Fibroblast of gingiva (primary cell): ENCODE results near the gene IFITM5.
A peak's percentile ranks its signal among the peaks of the same experiment; 100 is the strongest.
"Not testable (repeated sequence)": the region's sequence is repeated elsewhere in the genome, so short reads cannot be mapped to it uniquely, and the experiment has no call there.

Source experiments
- DNase-seq: peaks from one replicate; pipeline ENCODE4 v3.0.0-alpha.2; 2011; ENCODE audit warnings: low read depth

IFITM5 gene

DNA sequence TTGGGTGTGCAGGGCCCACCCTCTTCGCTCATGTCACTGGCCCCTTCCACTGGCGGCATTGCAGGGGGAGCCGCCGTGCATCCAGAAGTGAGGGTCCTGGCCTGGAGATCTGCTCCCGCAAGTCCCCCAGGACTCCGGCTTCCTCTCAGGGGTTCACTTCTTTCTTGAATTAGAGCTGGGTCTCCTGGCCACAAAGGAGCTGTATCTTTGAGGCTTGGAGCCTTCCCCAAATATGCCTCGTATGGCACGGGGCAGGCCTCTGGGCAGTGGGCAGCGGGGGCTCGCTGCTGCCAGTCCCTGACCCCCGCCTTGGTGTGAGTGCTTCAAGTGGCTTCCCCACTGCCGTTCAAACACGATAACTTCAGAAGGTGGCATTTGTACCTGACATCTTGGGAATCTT, 28.7 kb upstream of the IFITM5 start:
- no peak for DNase-seq

GRCh38 chr11:327581-327923, 28.2 kb upstream of the IFITM5 start:
- DNase-seq = no peak

DNA sequence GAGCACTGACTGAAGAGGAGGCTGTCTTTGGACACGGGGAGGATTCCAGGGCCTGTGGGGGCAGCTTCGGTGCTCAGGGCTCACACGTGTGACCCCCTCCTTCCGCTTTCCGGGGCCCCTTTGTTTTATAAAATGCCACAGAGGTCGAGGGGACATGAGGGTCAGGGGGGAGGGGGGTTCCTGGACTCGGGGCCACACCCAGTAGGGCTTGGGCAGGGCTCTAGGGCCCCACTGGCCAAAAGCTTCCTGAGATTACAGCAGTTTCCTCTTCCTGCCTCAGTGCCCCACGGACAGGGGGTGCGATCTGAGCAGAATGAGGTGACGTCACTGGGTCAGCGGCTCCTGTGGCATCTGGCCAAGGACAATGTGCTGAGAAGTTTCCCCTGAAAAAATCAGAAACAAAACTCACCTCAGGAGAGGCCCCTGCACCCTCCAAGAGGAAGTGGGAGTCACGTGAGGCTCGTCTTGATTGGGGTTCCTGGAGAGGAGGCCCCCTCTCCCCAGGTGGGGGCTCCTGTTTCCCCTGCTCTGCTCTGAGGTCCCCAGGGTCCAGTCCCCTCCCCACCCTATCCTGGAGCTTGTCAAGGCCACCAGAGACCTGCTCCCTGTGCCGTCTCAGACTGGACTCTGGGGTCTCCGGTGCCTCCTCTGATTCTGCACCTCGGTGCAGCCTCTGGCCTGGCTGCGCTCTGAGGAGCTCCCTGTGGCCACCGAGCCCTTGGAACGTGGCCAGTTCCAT, 27.7 kb upstream of the IFITM5 start:
- DNase-seq = peak; percentile 34

- no peak for DNase-seq
These were observed 27.2 kb upstream of the IFITM5 start for GRCh38 chr11:326592-326841.

DNA sequence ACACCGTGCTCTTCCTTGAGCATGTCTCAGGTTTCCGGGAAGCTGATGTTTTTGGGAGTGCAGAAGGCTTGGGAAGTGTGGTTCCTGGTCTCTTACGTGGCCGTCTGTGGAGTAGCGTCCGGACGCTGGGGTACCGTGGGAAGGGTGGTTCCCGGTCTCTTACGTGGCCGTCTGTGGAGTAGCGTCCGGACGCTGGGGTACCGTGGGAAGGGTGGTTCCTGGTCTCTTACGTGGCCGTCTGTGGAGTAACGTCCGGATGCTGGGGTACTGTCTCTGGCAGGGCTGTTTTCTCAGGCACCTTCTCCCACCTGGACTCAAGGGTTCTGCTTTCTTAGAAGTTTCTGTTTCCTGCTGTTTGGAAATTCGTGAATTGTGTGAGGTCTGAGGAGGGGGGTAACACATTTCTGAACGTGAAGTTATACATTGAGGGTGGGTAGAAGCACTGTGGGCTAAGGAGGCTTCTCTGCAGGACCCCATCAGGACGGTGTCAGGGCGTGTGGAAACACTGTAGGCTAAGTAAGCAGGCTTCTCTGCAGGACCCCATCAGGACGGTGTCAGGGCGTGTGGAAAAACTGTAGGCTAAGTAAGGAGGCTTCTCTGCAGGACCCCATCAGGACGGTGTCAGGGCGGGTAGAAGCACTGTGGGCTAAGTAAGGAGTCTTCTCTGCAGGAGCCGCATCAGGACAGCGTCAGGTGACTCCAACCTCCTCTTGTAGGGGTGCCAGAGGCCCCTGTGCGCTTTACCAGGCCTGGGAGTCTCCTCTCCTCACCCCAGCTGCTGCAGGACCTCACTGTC, 26.7 kb upstream of the IFITM5 start:
- DNase-seq = no peak

DNA sequence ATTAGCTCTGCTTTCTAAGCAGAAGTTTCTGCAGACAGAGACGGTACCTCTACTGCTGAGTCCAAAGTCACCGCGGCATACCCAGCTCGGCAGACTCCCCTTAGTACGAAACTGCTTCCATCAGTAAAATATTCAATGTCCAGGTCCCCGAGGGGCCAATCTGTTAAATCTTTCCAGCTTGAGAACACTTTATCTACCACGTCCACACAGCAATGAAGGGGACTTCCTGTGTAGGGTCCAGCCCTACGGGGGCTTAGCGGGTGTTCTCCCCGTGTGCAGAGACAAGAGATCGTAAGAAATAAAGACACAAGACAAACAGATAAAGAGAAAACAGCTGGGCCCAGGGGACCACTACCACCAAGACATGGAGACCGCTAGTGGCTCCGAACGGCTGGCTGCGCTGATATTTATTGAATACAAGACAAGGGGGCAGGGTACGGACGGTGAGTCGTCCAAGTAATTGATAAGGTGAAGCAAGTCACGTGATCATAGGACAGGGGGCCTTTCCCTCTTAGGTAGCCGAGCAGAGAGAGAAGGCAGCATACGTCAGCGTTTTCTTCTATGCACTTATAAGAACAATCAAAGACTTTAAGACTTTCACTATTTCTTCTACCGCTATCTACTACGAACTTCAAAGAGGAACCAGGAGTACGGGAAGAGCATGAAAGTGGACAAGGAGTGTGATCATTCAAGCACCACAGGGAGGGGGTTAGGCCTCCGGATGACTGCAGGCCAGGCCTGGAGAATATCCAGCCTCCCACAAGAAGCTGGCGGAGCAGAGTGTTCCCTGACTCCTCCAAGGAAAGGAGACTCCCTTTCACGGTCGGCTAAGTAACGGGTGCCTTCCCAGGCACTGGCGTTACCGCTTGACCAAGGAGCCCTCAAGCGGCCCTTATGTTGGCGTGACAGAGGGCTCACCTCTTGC, 25.5 kb upstream of the IFITM5 start:
- DNase-seq = not testable (repeated sequence)

DNA sequence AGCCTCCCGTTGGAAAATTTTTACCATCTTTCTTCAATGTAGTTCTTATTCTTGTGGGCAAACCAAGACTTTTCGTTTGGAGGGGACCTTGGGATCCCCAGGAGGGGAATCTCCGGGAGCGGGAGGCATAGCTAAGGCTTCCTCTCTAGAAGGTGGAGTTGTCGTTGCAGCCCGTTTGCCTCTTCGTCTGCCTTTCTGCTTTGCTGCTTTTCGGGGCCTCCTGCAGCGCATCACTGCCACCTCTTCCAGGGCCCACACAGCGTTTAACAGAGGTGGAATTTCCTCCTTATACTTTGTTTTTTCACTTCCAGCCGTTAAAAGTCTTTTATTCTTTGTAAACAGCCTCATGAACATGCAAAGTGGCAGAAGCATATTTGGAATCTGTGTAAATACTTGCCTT, 24.8 kb upstream of the IFITM5 start:
- DNase-seq = no peak

DNA sequence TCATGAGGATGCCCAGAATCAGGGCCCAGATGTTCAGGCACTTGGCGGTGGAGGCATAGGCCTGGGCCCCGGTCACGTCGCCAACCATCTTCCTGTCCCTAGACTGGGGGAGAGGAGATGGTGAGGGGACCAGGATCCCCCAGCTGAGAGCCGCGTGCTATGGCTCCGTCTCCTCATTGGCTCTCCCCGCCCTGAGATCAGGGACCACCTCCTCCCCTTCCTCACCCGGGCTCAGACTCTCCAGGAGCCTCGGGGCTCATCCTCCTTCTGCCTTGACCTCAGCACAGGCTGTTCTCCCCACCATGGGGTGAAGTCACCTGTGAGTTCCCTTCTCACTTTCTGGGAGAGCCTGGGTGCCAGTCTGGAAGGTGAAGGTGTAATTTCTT, 20.6 kb upstream of the IFITM5 start:
- not testable (repeated sequence) for DNase-seq

DNA sequence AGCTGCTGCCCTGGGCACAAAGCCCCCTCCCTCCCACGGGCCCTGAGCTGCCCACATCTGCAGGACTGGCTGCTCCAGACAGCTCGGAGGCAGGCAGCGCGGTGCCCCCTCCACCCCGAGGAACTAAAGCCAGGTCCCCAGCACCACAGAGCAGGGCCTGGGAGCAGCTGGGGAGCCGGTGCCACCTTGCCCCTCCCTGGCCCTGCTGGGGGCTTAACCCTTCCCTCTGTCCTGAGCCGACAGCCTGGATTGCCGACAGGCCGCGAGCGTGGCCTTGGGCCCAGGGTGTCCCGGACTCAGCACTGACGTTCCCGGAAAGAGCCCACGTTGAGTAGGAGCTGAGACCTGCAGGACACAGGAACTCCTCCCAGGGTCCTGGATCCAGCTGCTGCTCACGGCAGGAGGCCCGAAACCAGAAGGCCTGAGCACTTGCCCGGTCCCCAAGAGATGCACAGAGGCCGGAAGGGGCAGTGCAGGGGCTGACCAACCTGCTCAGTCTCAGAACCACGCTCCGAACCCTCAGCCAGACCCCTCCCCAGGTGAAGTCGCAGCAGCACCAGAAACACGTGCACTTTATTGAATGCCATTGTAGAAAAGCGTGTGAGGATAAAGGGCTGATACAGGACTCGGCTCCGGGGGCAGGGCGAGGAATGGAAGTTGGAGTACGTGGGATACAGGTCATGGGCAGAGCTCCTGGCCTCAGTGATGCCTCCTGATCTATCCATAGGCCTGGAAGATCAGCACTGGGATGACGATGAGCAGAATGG, 20.0 kb upstream of the IFITM5 start:
- DNase-seq = not testable (repeated sequence)

GRCh38 chr11:318405-319120, 19.2 kb upstream of the IFITM5 start:
- DNase-seq = not testable (repeated sequence)

GRCh38 chr11:317668-318404, 18.5 kb upstream of the IFITM5 start:
- not testable (repeated sequence) for DNase-seq

GRCh38 chr11:316891-317301, 17.6 kb upstream of the IFITM5 start:
- no peak for DNase-seq

- DNase-seq = no peak
These were observed 16.8 kb upstream of the IFITM5 start for GRCh38 chr11:316031-316701.

DNA sequence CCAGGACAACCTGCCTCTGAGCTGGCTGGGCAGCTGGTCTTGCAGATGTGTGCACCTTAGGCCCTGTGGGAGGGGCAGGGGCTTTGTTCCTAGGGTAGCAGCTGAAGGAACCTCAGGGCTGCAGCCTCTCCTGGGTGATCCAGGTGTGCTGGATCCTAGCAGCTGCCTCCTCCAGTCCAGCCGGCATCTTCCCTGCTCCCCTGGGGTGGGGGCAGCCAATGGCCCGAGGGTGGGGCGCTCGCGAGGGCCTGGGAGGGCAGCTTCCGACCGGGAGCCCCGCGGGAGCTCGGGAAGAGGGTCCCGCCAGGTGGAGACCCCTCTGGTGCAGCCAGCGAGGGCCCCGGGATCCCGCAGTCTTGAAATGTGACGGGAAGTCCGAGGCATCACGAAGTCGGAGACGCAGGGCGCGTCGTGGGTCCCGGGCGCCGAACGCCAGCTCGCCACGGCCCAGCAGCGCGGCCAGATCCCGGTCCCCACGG, 16.2 kb upstream of the IFITM5 start:
- DNase-seq = no peak

GRCh38 chr11:315051-315481, 15.7 kb upstream of the IFITM5 start:
- DNase-seq = no peak

DNA sequence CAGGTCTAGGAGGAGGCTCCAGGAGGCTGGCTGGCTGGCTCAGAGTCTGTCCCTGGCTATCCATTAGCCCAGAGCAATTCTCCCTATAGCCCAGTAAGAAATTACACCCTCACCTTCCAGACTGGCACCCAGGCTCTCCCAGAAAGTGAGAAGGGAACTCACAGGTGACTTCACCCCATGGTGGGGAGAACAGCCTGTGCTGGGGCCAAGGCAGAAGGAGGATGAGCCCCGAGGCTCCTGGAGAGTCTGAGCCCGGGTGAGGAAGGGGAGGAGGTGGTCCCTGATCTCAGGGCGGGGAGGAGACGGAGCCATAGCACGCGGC, 15.2 kb upstream of the IFITM5 start:
- not testable (repeated sequence) for DNase-seq

- DNase-seq = peak; percentile 82
These were observed 14.6 kb upstream of the IFITM5 start, which contains the start of gene IFITM1 for GRCh38 chr11:313787-314553. Gene IFITM1, plus strand, starts transcription at chr11:314040. Its CDS starts 131 bp downstream, at chr11:314171.

GRCh38 chr11:313304-313786, 14.0 kb upstream of the IFITM5 start:
- peak; percentile 15 for DNase-seq
